Skin epidermis (tissue), 12 donors: Measurements from ENCODE around the gene GMEB2.
"Not testable (repeated sequence)": the region's sequence is repeated elsewhere in the genome, so short reads cannot be mapped to it uniquely, and the experiment has no call there.

Experiments
- H3K27ac ChIP-seq, 21 experiments: fragments of 200-600 bp; sonication (generic) in 11 of 21; one replicate each; pipeline ENCODE4 v1.5.0; 2020; ENCODE audit warnings: mild to moderate bottlenecking in 3 of 21, inconsistent platforms in 2 of 21, moderate library complexity in 2 of 21
- H3K4me3 ChIP-seq, 7 experiments: fragments of 200-600 bp; sonication (generic) in 2 of 7; one replicate each; pipeline ENCODE4 v1.5.0; 2020; ENCODE audit warnings: inconsistent platforms in 2 of 7, mild to moderate bottlenecking in 2 of 7, moderate library complexity in 1 of 7

Gene GMEB2

GRCh38 chr20:63566395-63567135 is 60.3 kb downstream of the GMEB2 start:
- peak overlapping the region in 1 of 7 experiments; percentile 22 for H3K4me3 ChIP-seq
- H3K27ac ChIP-seq: peak overlapping the region in 3 of 21 experiments; percentile 27 to 74 (median 46)

- Histone ChIP-seq H3K4me3 (no peak overlapping the region), H3K27ac (no peak overlapping the region)
Measured at GRCh38 chr20:63565699-63566335, 61.1 kb downstream of the GMEB2 start.

- Histone ChIP-seq H3K4me3 (no peak overlapping the region), H3K27ac (no peak overlapping the region)
Measured at GRCh38 chr20:63565021-63565698, 61.7 kb downstream of the GMEB2 start.

GRCh38 chr20:63564036-63564810 is 62.7 kb downstream of the GMEB2 start:
- Histone ChIP-seq H3K4me3 (no peak overlapping the region), H3K27ac (no peak overlapping the region)

GRCh38 chr20:63563225-63563935 is 63.5 kb downstream of the GMEB2 start:
- Histone ChIP-seq H3K4me3 (no peak overlapping the region), H3K27ac (no peak overlapping the region)

GRCh38 chr20:63562461-63563224 is 64.3 kb downstream of the GMEB2 start:
- Histone ChIP-seq H3K4me3 (no peak overlapping the region), H3K27ac (no peak overlapping the region)

GRCh38 chr20:63561624-63562396 is 65.1 kb downstream of the GMEB2 start:
- no peak overlapping the region for H3K4me3 ChIP-seq

GRCh38 chr20:63560856-63561609 is 65.9 kb downstream of the GMEB2 start:
- Histone ChIP-seq H3K27ac (no peak overlapping the region), H3K4me3 (no peak overlapping the region)

More at GRCh38 chr20:63561624-63562396, 65.1 kb downstream of the GMEB2 start:
- H3K27ac ChIP-seq: no peak overlapping the region

GRCh38 chr20:63560333-63560805 is 66.5 kb downstream of the GMEB2 start:
- Histone ChIP-seq H3K27ac (no peak overlapping the region), H3K4me3 (no peak overlapping the region)

GRCh38 chr20:63559485-63560332 is 67.2 kb downstream of the GMEB2 start:
- H3K27ac ChIP-seq, H3K4me3 ChIP-seq: not testable (repeated sequence)

GRCh38 chr20:63558804-63559484 is 68.0 kb downstream of the GMEB2 start:
- H3K4me3 ChIP-seq: no peak overlapping the region
- H3K27ac ChIP-seq: no peak overlapping the region

GRCh38 chr20:63557481-63557891 is 69.4 kb downstream of the GMEB2 start:
- H3K27ac ChIP-seq: no peak overlapping the region

GRCh38 chr20:63556873-63557478 is 69.9 kb downstream of the GMEB2 start:
- Histone ChIP-seq H3K4me3 (no peak overlapping the region), H3K27ac (no peak overlapping the region)

More at GRCh38 chr20:63557481-63557891, 69.4 kb downstream of the GMEB2 start:
- no peak overlapping the region for H3K4me3 ChIP-seq

- H3K4me3 ChIP-seq: no peak overlapping the region
- peak overlapping the region in 1 of 21 experiments; percentile 79 for H3K27ac ChIP-seq
Measured at GRCh38 chr20:63555661-63556381, 71.1 kb downstream of the GMEB2 start.
